Uterus (tissue), 4 donors: ENCODE results near the gene ASTN2. TPM values are rescaled to one million over a fixed set of nuclear protein-coding genes. Genes with fewer than 3 reads are reported as not detected.

Experiments
- DNase-seq, 2 donors: peaks; one replicate each; pipeline ENCODE4 v3.0.0-alpha.2; 2019 to 2020
- H3K27ac ChIP-seq, 2 donors: fragments of 200-600 bp; sonication (generic); 1 replicate in 1 of 2; 2 replicates in 1 of 2; pipeline ENCODE4 v1.5.1; 2016 to 2018
- H3K27me3 ChIP-seq, 2 donors: fragments of 200-600 bp; sonication (generic); one replicate each; pipeline ENCODE4 v1.5.1; 2018 to 2019; ENCODE audit warnings: control low read depth in 1 of 2
- H3K36me3 ChIP-seq, 2 donors: fragments of 200-600 bp; sonication (generic); one replicate each; pipeline ENCODE4 v1.5.1; 2019; ENCODE audit warnings: control low read depth in 1 of 2
- H3K4me1 ChIP-seq, 2 donors: fragments of 200-600 bp; sonication (generic); one replicate each; pipeline ENCODE4 v1.5.1; 2018 to 2019; ENCODE audit warnings: control low read depth in 1 of 2
- H3K4me3 ChIP-seq, 2 donors: fragments of 200-600 bp; sonication (generic); 1 replicate in 1 of 2; 2 replicates in 1 of 2; pipeline ENCODE4 v1.5.1; 2018 to 2019; ENCODE audit warnings: mild to moderate bottlenecking in 1 of 2
- H3K9me3 ChIP-seq, 2 donors: fragments of 200-600 bp; sonication (generic); one replicate each; pipeline ENCODE4 v1.5.1; 2019; ENCODE audit warnings: control low read depth in 1 of 2
- CTCF ChIP-seq, 4 experiments: fragments of 200-600 bp in 2 of 4; fragments of 450-650 bp in 2 of 4; sonication (generic) in 2 of 4; IDR thresholded peaks; one replicate each; pipeline ENCODE4 v1.5.1; 2016 to 2019; ENCODE audit warnings: antibody characterized with exemption in 4 of 4, mild to moderate bottlenecking in 2 of 4, moderate library complexity in 1 of 4
- POLR2A ChIP-seq, 2 donors: fragments of 450-650 bp; IDR thresholded peaks; one replicate each; pipeline ENCODE4 v1.6.1; 2016; ENCODE audit warnings: antibody characterized with exemption in 2 of 2, mild to moderate bottlenecking in 1 of 2, moderate library complexity in 1 of 2
- intact Hi-C: fragments of 100-400 bp; cut with DNase I; formaldehyde crosslinking; loops from one replicate; pipeline ENCODE4 v1.15.1; 2023; ENCODE audit warnings: low total_unique reads
- total RNA-seq, 4 donors: library from RNA; depleted of rRNA in 3 of 4; stranded (reverse); fragments of >200 nt in 3 of 4; gene quantifications; one replicate each; pipeline versions ENCODE4 v1.1.0 to v1.2.4, GENCODE V29; 2014 to 2023
- donor health status: DM: yes; HTN: yes; CAD: no.

The ASTN2 gene
- total RNA-seq, 4 donors from 2014 or later: 1.8 to 8.6 (median 6.7) TPM

- Histone ChIP-seq H3K36me3 (no peaks in the 10 kb centered on the region), H3K9me3 (no peaks in the 10 kb centered on the region), H3K27ac (no peak overlapping the region), H3K27me3 (no peaks in the 10 kb centered on the region), H3K4me1 (no peaks in the 10 kb centered on the region), H3K4me3 (no peak overlapping the region)
- intact Hi-C loops: no loop called here
- no peak for TF ChIP-seq CTCF (IDR thresholded peaks at IDR 0.05)
- TF ChIP-seq POLR2A (IDR thresholded peaks at IDR 0.05): no peak
- DNase-seq: no peak
Observed at GRCh38 chr9:117088140-117088539, 326.7 kb downstream of the ASTN2 start.

GRCh38 chr9:117084221-117084620 lies 330.6 kb downstream of the ASTN2 start:
- no peaks in the 10 kb centered on the region for H3K9me3 ChIP-seq
- no peaks in the 10 kb centered on the region for H3K27me3 ChIP-seq
- intact Hi-C loops: no loop called here
- no peak overlapping the region for H3K4me3 ChIP-seq
- no peaks in the 10 kb centered on the region for H3K36me3 ChIP-seq
- no peaks in the 10 kb centered on the region for H3K4me1 ChIP-seq
- no peak overlapping the region for H3K27ac ChIP-seq
- TF ChIP-seq CTCF (IDR thresholded peaks at IDR 0.05) (no peak), POLR2A (IDR thresholded peaks at IDR 0.05) (no peak)
- no peak for DNase-seq

- no peak for DNase-seq
- Histone ChIP-seq H3K36me3 (no peaks in the 10 kb centered on the region), H3K27ac (no peak overlapping the region), H3K9me3 (no peaks in the 10 kb centered on the region), H3K4me1 (no peaks in the 10 kb centered on the region), H3K4me3 (no peak overlapping the region), H3K27me3 (no peaks in the 10 kb centered on the region)
- TF ChIP-seq POLR2A (IDR thresholded peaks at IDR 0.05): no peak
- TF ChIP-seq CTCF (IDR thresholded peaks at IDR 0.05): no peak
- intact Hi-C loops: no loop called here
Observed at GRCh38 chr9:117083559-117083958, 331.3 kb downstream of the ASTN2 start.

GRCh38 chr9:117081641-117082317 lies 333.1 kb downstream of the ASTN2 start:
- Histone ChIP-seq H3K27ac (no peak overlapping the region), H3K4me3 (no peak overlapping the region), H3K4me1 (no peaks in the 10 kb centered on the region), H3K27me3 (no peaks in the 10 kb centered on the region), H3K36me3 (no peaks in the 10 kb centered on the region), H3K9me3 (no peaks in the 10 kb centered on the region)
- intact Hi-C loops: no loop called here
- TF ChIP-seq CTCF (IDR thresholded peaks at IDR 0.05): no peak
- TF ChIP-seq POLR2A (IDR thresholded peaks at IDR 0.05): no peak
- no peak for DNase-seq

GRCh38 chr9:117080765-117081390 lies 334.0 kb downstream of the ASTN2 start:
- DNase-seq: no peak
- no peak for TF ChIP-seq CTCF (IDR thresholded peaks at IDR 0.05)
- no peak for TF ChIP-seq POLR2A (IDR thresholded peaks at IDR 0.05)
- H3K4me1 ChIP-seq: no peaks in the 10 kb centered on the region
- intact Hi-C loops: no loop called here
- no peaks in the 10 kb centered on the region for H3K36me3 ChIP-seq
- no peak overlapping the region for H3K4me3 ChIP-seq
- H3K9me3 ChIP-seq: no peaks in the 10 kb centered on the region
- H3K27ac ChIP-seq: no peak overlapping the region
- no peaks in the 10 kb centered on the region for H3K27me3 ChIP-seq
